HepG2 (cell line): ENCODE results near the gene DENND4C. TPM values are rescaled to one million over a fixed set of nuclear protein-coding genes. Genes with fewer than 3 reads are reported as not detected.

Experiments
- KLF6 ChIP-seq: IDR thresholded peaks from 2 replicates; pipeline ENCODE4 v1.8.0; 2016; ENCODE audit warnings: missing biosample characterization, missing genetic modification reagents
- NPAS2 ChIP-seq: sonication (generic); formaldehyde crosslinking; IDR thresholded peaks from 2 replicates; pipeline ENCODE4 v1.8.0; 2022; ENCODE audit warnings: mild to moderate bottlenecking, missing genetic modification reagents, borderline replicate concordance
- PHF8 ChIP-seq: sonication (generic); formaldehyde crosslinking; IDR thresholded peaks from 2 replicates; pipeline ENCODE4 v1.5.0; 2020; ENCODE audit warnings: missing genetic modification reagents
- RARA ChIP-seq: IDR thresholded peaks from 2 replicates; pipeline ENCODE4 v1.6.1; 2016; ENCODE audit warnings: missing genetic modification reagents, missing compliant biosample characterization
- RBAK ChIP-seq: sonication (generic); formaldehyde crosslinking; IDR thresholded peaks from 2 replicates; pipeline ENCODE4 v1.5.1; 2020; ENCODE audit warnings: mild to moderate bottlenecking, missing genetic modification reagents
- SIX1 ChIP-seq: sonication (generic); formaldehyde crosslinking; IDR thresholded peaks from 2 replicates; pipeline ENCODE4 v1.4.0; 2020; ENCODE audit warnings: missing genetic modification reagents, borderline replicate concordance
- TCF7L2 ChIP-seq: IDR thresholded peaks from 2 replicates; pipeline ENCODE4 v1.6.1; 2011; ENCODE audit warnings: mild to moderate bottlenecking, low read depth, low read length, moderate library complexity
- ZBTB3 ChIP-seq: sonication (generic); formaldehyde crosslinking; IDR thresholded peaks from 2 replicates; pipeline ENCODE4 v1.4.0; 2020; ENCODE audit warnings: low read depth, mild to moderate bottlenecking, moderate library complexity, missing genetic modification reagents, borderline replicate concordance
- ZNF292 ChIP-seq: sonication (generic); formaldehyde crosslinking; IDR thresholded peaks from 2 replicates; pipeline ENCODE4 v1.8.1; 2022; ENCODE audit warnings: mild to moderate bottlenecking, low read depth, missing genetic modification reagents, borderline replicate concordance
- ZNF44 ChIP-seq: sonication (generic); formaldehyde crosslinking; IDR thresholded peaks from 2 replicates; pipeline ENCODE4 v1.5.1; 2020; ENCODE audit warnings: mild to moderate bottlenecking, missing genetic modification reagents
- ZNF577 ChIP-seq: sonication (generic); formaldehyde crosslinking; IDR thresholded peaks from 2 replicates; pipeline ENCODE4 v1.4.0; 2020; ENCODE audit warnings: mild to moderate bottlenecking, low read depth, missing genetic modification reagents, borderline replicate concordance
- ZNF605 ChIP-seq: sonication (generic); formaldehyde crosslinking; IDR thresholded peaks from 2 replicates; pipeline ENCODE4 v1.8.0; 2022; ENCODE audit warnings: mild to moderate bottlenecking, missing genetic modification reagents
- ZNF660 ChIP-seq: sonication (generic); formaldehyde crosslinking; IDR thresholded peaks from 2 replicates; pipeline ENCODE4 v1.5.1; 2020; ENCODE audit warnings: mild to moderate bottlenecking, low read depth, missing genetic modification reagents, borderline replicate concordance
- ZNF839 ChIP-seq: sonication (generic); formaldehyde crosslinking; IDR thresholded peaks from 2 replicates; pipeline ENCODE4 v1.4.0; 2020; ENCODE audit warnings: missing genetic modification reagents, mild to moderate bottlenecking, borderline replicate concordance
- ZSCAN9 ChIP-seq: IDR thresholded peaks from 2 replicates; pipeline ENCODE4 v1.6.1; 2016; ENCODE audit warnings: borderline replicate concordance
- ZZZ3 ChIP-seq: sonication (generic); formaldehyde crosslinking; IDR thresholded peaks from 2 replicates; pipeline ENCODE4 v1.4.0; 2020; ENCODE audit warnings: missing genetic modification reagents, mild to moderate bottlenecking, borderline replicate concordance
- polyA plus RNA-seq, 8 experiments: library from polyadenylated mRNA; depleted of rRNA in 3 of 8; stranded (reverse) in 7 of 8; unstranded in 1 of 8; fragments of >200 nt; fragmentation: Illumina TruSeq in 4 of 8; extraction: Trizol in 4 of 8; gene quantifications; 2 replicates each; pipeline versions ENCODE4 v1.2.1 to v1.2.3, GENCODE V29; 2011 to 2016; ENCODE audit warnings: low read depth in 4 of 8, missing spikeins in 1 of 8, mixed read lengths in 1 of 8; ENCODE audit not compliant: insufficient read depth in 1 of 8
- total RNA-seq, 5 experiments: library from RNA; depleted of rRNA; stranded (reverse); fragments of >200 nt; fragmentation: Illumina TruSeq; extraction: Trizol; gene quantifications; 2 replicates each; pipeline ENCODE4 v1.2.3, GENCODE V29; 2016; ENCODE audit warnings: low read depth in 1 of 5
- TF ChIP-seq, protein P1 (sequence below): sonication (generic); formaldehyde crosslinking; IDR thresholded peaks from 2 replicates; pipeline ENCODE4 v1.4.0; 2020; ENCODE audit warnings: missing genetic modification reagents, low read depth, mild to moderate bottlenecking, borderline replicate concordance
- TF ChIP-seq, protein P2 (sequence below): sonication (generic); formaldehyde crosslinking; IDR thresholded peaks from 2 replicates; pipeline ENCODE4 v1.5.0; 2020; ENCODE audit warnings: mild to moderate bottlenecking, missing genetic modification reagents, borderline replicate concordance
- TF ChIP-seq, protein P3 (sequence below): IDR thresholded peaks from 2 replicates; pipeline ENCODE4 v1.6.1; 2018; ENCODE audit warnings: missing genetic modification reagents, mild to moderate bottlenecking, missing compliant biosample characterization
- TF ChIP-seq, protein P4 (sequence below): sonication (generic); formaldehyde crosslinking; IDR thresholded peaks from 2 replicates; pipeline ENCODE4 v1.9.0; 2021; ENCODE audit warnings: missing genetic modification reagents, mild to moderate bottlenecking, borderline replicate concordance

Gene DENND4C
- total and polyA plus RNA-seq, 2 of the 13 experiments (the other 11 are each of a cell fraction or from before 2014, with no cell fraction given), result 19.1 to 27.2 TPM

DNA sequence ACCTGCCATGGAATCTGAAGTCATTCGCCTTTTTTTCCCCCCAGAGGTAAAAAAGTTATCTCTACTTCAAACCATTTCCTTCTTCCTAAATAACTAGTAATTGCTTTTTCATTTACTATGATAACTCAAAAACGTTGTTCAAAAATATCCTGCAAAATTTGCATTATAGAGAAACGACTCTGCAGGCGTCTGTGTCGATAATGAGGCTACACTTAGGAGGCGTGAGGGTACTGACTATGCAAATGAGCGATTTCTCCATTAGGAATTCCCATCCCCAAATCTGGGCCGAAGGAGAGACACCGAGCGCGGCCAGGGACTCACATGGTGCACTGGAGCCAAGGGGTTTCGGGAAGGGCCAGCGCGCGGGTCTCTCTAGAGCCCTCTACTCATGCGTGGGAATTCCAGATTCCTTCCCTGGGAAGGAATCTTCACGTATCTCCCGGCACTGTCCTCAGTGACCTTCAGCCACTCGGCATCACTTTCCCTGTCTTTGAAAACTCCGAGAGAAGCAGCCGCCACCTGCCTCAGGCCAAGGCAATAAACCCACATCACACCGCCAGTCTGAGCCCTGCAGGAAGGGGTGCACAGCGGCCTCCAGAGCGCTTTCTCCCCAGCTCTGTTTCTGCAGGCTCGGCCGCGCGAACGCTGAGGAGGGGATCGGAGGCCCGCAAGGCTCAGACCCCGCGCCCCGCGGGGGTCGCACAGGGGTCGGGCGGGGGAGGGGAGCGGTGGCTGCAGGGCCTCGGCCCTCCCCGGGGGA, 718 bp upstream of the DENND4C start (continued):
- TF ChIP-seq ZNF577 (CRISPR knock-in tag), result no peak; the same call in 1 of the 2 replicates
- TF ChIP-seq, protein P1, sequence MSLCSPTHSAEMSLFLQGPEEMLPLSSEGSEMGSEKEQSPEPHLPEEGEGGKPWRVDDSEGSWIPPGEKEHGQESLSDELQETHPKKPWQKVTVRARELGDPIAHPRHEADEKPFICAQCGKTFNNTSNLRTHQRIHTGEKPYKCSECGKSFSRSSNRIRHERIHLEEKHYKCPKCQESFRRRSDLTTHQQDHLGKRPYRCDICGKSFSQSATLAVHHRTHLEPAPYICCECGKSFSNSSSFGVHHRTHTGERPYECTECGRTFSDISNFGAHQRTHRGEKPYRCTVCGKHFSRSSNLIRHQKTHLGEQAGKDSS (CRISPR knock-in tag), result no peak
- no peak; the same call in 1 of the 2 replicates for TF ChIP-seq ZNF605 (CRISPR knock-in tag)
- TF ChIP-seq ZNF660, result no peak
- TF ChIP-seq RBAK (CRISPR knock-in tag), result no peak
- TF ChIP-seq, protein P2, sequence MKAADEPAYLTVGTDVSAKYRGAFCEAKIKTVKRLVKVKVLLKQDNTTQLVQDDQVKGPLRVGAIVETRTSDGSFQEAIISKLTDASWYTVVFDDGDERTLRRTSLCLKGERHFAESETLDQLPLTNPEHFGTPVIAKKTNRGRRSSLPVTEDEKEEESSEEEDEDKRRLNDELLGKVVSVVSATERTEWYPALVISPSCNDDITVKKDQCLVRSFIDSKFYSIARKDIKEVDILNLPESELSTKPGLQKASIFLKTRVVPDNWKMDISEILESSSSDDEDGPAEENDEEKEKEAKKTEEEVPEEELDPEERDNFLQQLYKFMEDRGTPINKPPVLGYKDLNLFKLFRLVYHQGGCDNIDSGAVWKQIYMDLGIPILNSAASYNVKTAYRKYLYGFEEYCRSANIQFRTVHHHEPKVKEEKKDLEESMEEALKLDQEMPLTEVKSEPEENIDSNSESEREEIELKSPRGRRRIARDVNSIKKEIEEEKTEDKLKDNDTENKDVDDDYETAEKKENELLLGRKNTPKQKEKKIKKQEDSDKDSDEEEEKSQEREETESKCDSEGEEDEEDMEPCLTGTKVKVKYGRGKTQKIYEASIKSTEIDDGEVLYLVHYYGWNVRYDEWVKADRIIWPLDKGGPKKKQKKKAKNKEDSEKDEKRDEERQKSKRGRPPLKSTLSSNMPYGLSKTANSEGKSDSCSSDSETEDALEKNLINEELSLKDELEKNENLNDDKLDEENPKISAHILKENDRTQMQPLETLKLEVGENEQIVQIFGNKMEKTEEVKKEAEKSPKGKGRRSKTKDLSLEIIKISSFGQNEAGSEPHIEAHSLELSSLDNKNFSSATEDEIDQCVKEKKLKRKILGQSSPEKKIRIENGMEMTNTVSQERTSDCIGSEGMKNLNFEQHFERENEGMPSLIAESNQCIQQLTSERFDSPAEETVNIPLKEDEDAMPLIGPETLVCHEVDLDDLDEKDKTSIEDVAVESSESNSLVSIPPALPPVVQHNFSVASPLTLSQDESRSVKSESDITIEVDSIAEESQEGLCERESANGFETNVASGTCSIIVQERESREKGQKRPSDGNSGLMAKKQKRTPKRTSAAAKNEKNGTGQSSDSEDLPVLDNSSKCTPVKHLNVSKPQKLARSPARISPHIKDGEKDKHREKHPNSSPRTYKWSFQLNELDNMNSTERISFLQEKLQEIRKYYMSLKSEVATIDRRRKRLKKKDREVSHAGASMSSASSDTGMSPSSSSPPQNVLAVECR (CRISPR knock-in tag), result no peak
- no peak for TF ChIP-seq ZZZ3 (CRISPR knock-in tag)
- TF ChIP-seq ZNF44 (CRISPR knock-in tag), result no peak
- TF ChIP-seq TCF7L2, result no peak
- no peak for TF ChIP-seq ZBTB3 (CRISPR knock-in tag)
- TF ChIP-seq, protein P3, sequence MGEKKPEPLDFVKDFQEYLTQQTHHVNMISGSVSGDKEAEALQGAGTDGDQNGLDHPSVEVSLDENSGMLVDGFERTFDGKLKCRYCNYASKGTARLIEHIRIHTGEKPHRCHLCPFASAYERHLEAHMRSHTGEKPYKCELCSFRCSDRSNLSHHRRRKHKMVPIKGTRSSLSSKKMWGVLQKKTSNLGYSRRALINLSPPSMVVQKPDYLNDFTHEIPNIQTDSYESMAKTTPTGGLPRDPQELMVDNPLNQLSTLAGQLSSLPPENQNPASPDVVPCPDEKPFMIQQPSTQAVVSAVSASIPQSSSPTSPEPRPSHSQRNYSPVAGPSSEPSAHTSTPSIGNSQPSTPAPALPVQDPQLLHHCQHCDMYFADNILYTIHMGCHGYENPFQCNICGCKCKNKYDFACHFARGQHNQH (CRISPR knock-in tag), result peak; percentile 63; the same call in 1 of the 2 replicates
- TF ChIP-seq SIX1 (CRISPR knock-in tag), result no peak
- TF ChIP-seq PHF8 (CRISPR knock-in tag), result peak; percentile 69
- TF ChIP-seq RARA (CRISPR knock-in tag), result peak; percentile 86
- TF ChIP-seq ZNF839 (CRISPR knock-in tag), result no peak
- no peak; the same call in 1 of the 2 replicates for TF ChIP-seq ZSCAN9 (CRISPR knock-in tag)
- TF ChIP-seq KLF6 (CRISPR knock-in tag), result no peak
- TF ChIP-seq NPAS2 (CRISPR knock-in tag), result no peak
- TF ChIP-seq, protein P4, sequence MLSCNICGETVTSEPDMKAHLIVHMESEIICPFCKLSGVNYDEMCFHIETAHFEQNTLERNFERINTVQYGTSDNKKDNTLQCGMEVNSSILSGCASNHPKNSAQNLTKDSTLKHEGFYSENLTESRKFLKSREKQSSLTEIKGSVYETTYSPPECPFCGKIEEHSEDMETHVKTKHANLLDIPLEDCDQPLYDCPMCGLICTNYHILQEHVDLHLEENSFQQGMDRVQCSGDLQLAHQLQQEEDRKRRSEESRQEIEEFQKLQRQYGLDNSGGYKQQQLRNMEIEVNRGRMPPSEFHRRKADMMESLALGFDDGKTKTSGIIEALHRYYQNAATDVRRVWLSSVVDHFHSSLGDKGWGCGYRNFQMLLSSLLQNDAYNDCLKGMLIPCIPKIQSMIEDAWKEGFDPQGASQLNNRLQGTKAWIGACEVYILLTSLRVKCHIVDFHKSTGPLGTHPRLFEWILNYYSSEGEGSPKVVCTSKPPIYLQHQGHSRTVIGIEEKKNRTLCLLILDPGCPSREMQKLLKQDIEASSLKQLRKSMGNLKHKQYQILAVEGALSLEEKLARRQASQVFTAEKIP (CRISPR knock-in tag), result no peak
- peak; percentile 14; the same call in 1 of the 2 replicates for TF ChIP-seq ZNF292
